22Rv1 (cell line): Measurements from ENCODE around the gene CRYBG1.

Experiments used
- CTCF ChIP-seq: fragments of 450-650 bp; IDR thresholded peaks from 2 replicates; pipeline ENCODE4 v1.5.1; 2017; ENCODE audit warnings: mild to moderate bottlenecking
- ZFX ChIP-seq: fragments of 450-650 bp; IDR thresholded peaks from 2 replicates; pipeline ENCODE4 v1.6.1; 2017; ENCODE audit warnings: antibody characterized with exemption, borderline replicate concordance

- TF ChIP-seq CTCF (no peak), ZFX (no peak)
Observed at GRCh38 chr6:106321940-106322339, 38.6 kb upstream of the CRYBG1 start.
